A549 (cell line): ENCODE data around the gene SPEF1. TPM values are rescaled to one million over a fixed set of nuclear protein-coding genes. Genes with fewer than 3 reads are reported as not detected.
A peak's percentile ranks its signal among the peaks of the same experiment; 100 is the strongest.

Experiments used
- ATAC-seq, 2 experiments: fragments of 200-7000 bp in 1 of 2; fragments of >200 bp in 1 of 2; cut with Nextera tagmentation in 1 of 2; cut with Tn5 transposase in 1 of 2; 3 replicates each; pipeline versions ENCODE4 v1.8.0 to v1.9.1; 2018 to 2020; ENCODE audit warnings: mild to moderate bottlenecking in 1 of 2, moderate library complexity in 1 of 2
- CTCF ChIA-PET: fragments of 300-600 bp; sonication (Branson Sonifier 250); formaldehyde crosslinking; extraction: SDS; loops from one replicate; lab custom pipeline; 2021; ENCODE audit warnings: antibody characterized with exemption, inconsistent platforms; lab: Yijun Ruan, JAX
- POLR2A ChIA-PET: fragments of 350-600 bp; formaldehyde crosslinking; extraction: SDS; loops from one replicate; lab custom pipeline; 2021; ENCODE audit warnings: antibody characterized with exemption, inconsistent platforms; lab: Yijun Ruan, JAX
- DNase-seq, 2 experiments: peaks; one replicate each; pipeline versions ENCODE4 v3.0.0 to v3.0.0-alpha.2; 2011 to 2016; ENCODE audit warnings: low read depth in 1 of 2, low spot score in 1 of 2
- FAIRE-seq: peaks from 2 replicates; lab custom pipeline; 2011; peaks lifted over from hg19 to GRCh38; lab: Jason Lieb, UNC
- H3K27ac ChIP-seq, 2 experiments: fragments of >200 bp; sonication (Bioruptor Twin); formaldehyde crosslinking; 3 replicates each; pipeline ENCODE4 v1.5.1; 2016 to 2017
- H3K4me1 ChIP-seq: fragments of >200 bp; sonication (Bioruptor Twin); formaldehyde crosslinking; 3 replicates; pipeline ENCODE4 v1.6.1; 2016
- H3K4me2 ChIP-seq: fragments of >200 bp; sonication (Bioruptor Twin); formaldehyde crosslinking; 3 replicates; pipeline ENCODE4 v1.6.1; 2016
- H3K4me3 ChIP-seq: fragments of >200 bp; sonication (Bioruptor Twin); formaldehyde crosslinking; 3 replicates; pipeline ENCODE4 v1.5.1; 2016
- H3K9me3 ChIP-seq: fragments of >200 bp; sonication (Bioruptor Twin); formaldehyde crosslinking; 3 replicates; pipeline ENCODE4 v1.6.1; 2016
- CBX8 ChIP-seq: fragments of 200-600 bp; sonication (generic); IDR thresholded peaks from 2 replicates; pipeline ENCODE4 v1.6.1; 2016
- EHF ChIP-seq: fragments of 250-450 bp; sonication (Bioruptor Pico); IDR thresholded peaks from 2 replicates; pipeline ENCODE4 v1.5.0; 2020; ENCODE audit warnings: mild to moderate bottlenecking
- ESRRA ChIP-seq: fragments of 150-350 bp; IDR thresholded peaks from 2 replicates; pipeline ENCODE4 v1.6.1; 2014; ENCODE audit warnings: mild to moderate bottlenecking, low read length, borderline replicate concordance
- FOSB ChIP-seq: fragments of 250-450 bp; sonication (Bioruptor Pico); IDR thresholded peaks from 2 replicates; pipeline ENCODE4 v1.5.0; 2020; ENCODE audit warnings: mild to moderate bottlenecking, moderate library complexity
- HDAC2 ChIP-seq: fragments of 200-600 bp; sonication (generic); IDR thresholded peaks from 2 replicates; pipeline ENCODE4 v1.6.1; 2016
- HOXB13 ChIP-seq: fragments of 250-450 bp; sonication (Bioruptor Pico); IDR thresholded peaks from 2 replicates; pipeline ENCODE4 v1.5.0; 2020; ENCODE audit warnings: low read depth, mild to moderate bottlenecking, moderate library complexity
- JUN ChIP-seq, 2 experiments: fragments of >200 bp; sonication (Bioruptor Twin); formaldehyde crosslinking; IDR thresholded peaks; 2 replicates in 1 of 2; 3 replicates in 1 of 2; pipeline ENCODE4 v1.6.1; 2016 to 2017
- JUNB ChIP-seq: fragments of >200 bp; sonication (Bioruptor Twin); formaldehyde crosslinking; IDR thresholded peaks from 2 replicates; pipeline ENCODE4 v1.6.1; 2016
- KDM1A ChIP-seq: fragments of 200-600 bp; sonication (generic); IDR thresholded peaks from 2 replicates; pipeline ENCODE4 v1.6.1; 2016; ENCODE audit warnings: low read depth, mild to moderate bottlenecking
- KDM5A ChIP-seq: fragments of 200-600 bp; sonication (generic); IDR thresholded peaks from 2 replicates; pipeline ENCODE4 v1.6.1; 2016; ENCODE audit warnings: antibody characterized with exemption, mild to moderate bottlenecking
- MAZ ChIP-seq: fragments of 150-350 bp; IDR thresholded peaks from 2 replicates; pipeline ENCODE4 v1.6.1; 2014; ENCODE audit warnings: antibody characterized with exemption, low read depth, low read length, borderline replicate concordance
- NPAS2 ChIP-seq: fragments of 250-450 bp; sonication (Bioruptor Pico); IDR thresholded peaks from 2 replicates; pipeline ENCODE4 v1.8.0; 2022; ENCODE audit warnings: mild to moderate bottlenecking, moderate library complexity, borderline replicate concordance
- PHF8 ChIP-seq: fragments of 200-600 bp; sonication (generic); IDR thresholded peaks from 2 replicates; pipeline ENCODE4 v1.6.1; 2016; ENCODE audit warnings: low read depth, mild to moderate bottlenecking, antibody characterized with exemption, moderate library complexity, borderline replicate concordance
- RCOR1 ChIP-seq: fragments of 150-350 bp; IDR thresholded peaks from 2 replicates; pipeline ENCODE4 v1.6.1; 2014; ENCODE audit warnings: antibody characterized with exemption, low read length, low read depth
- REST ChIP-seq: fragments of 200-600 bp; sonication (generic); IDR thresholded peaks from 2 replicates; pipeline ENCODE4 v1.6.1; 2016; ENCODE audit warnings: antibody characterized with exemption, mild to moderate bottlenecking, moderate library complexity
- RNF2 ChIP-seq: fragments of 200-600 bp; sonication (generic); IDR thresholded peaks from 2 replicates; pipeline ENCODE4 v1.6.1; 2016; ENCODE audit warnings: low read depth, mild to moderate bottlenecking, antibody characterized with exemption, moderate library complexity, borderline replicate concordance
- SREBF2 ChIP-seq: fragments of 450-650 bp; IDR thresholded peaks from 2 replicates; pipeline ENCODE4 v1.6.1; 2014; ENCODE audit warnings: mild to moderate bottlenecking, moderate library complexity
- ZC3H11A ChIP-seq: fragments of 450-650 bp; IDR thresholded peaks from 2 replicates; pipeline ENCODE4 v1.6.1; 2014; ENCODE audit warnings: antibody characterized with exemption, mild to moderate bottlenecking
- WGBS: methylation state at CpG from one replicate; pipeline ENCODE4 v1.1.6; 2017; ENCODE audit errors: missing lambda C conversion rate; 5-methylcytosine and 5-hydroxymethylcytosine counted together
- polyA plus RNA-seq, 4 experiments: library from polyadenylated mRNA; depleted of rRNA in 3 of 4; stranded (reverse); fragments of >200 nt; fragmentation: RNase III in 1 of 4; extraction: RNeasy Plus Mini Kit Qiagen cat#74134 plus additional on column Dnase treatment in 1 of 4; gene quantifications; 2 replicates in 3 of 4; 3 replicates in 1 of 4; pipeline ENCODE4 v1.2.3, GENCODE V29; 2011 to 2017
- TF ChIP-seq, protein P1 (sequence below): fragments of >200 bp; sonication (Bioruptor Twin); formaldehyde crosslinking; IDR thresholded peaks from 3 replicates; pipeline ENCODE4 v1.5.1; 2016
- TF ChIP-seq, protein P2 (sequence below): fragments of 250-450 bp; sonication (Bioruptor Pico); IDR thresholded peaks from 2 replicates; pipeline ENCODE4 v1.5.0; 2021; ENCODE audit warnings: mild to moderate bottlenecking, moderate library complexity, borderline replicate concordance

The SPEF1 gene
- polyA plus RNA-seq, 2 of the 4 experiments (the other 2 are of a cell fraction), result 0.41 to 1.3 TPM

GRCh38 chr20:3728354-3728753 is 52.9 kb downstream of the SPEF1 start:
- no peak overlapping the region for H3K4me2 ChIP-seq
- H3K9me3 ChIP-seq, result no peaks in the 10 kb centered on the region
- WGBS, result 35% methylated on average over 5 of the region's 5 CpGs
- ATAC-seq (peak; percentile 62 to 69; a peak in 5 of 6 replicates), FAIRE-seq (no peak), DNase-seq (no peak)
- peaks cover 10% of the 10 kb centered on the region for H3K4me1 ChIP-seq
- no peak overlapping the region for H3K27ac ChIP-seq
- CTCF ChIA-PET, result interaction anchor here (1.8 to 72.1 kb wide), 5 partner anchors 10 to 50 kb away, joined by 6 to 2233 read pairs (median 29); partner anchors contain the start of genes ADAM33, ADISSP, CENPB and GFRA4
- POLR2A ChIA-PET, result no interaction called here
- no peak for TF ChIP-seq NPAS2 (CRISPR knock-in tag)
- no peak for TF ChIP-seq ZC3H11A
- TF ChIP-seq HDAC2, result no peak
- no peak for TF ChIP-seq JUNB
- TF ChIP-seq EHF (CRISPR knock-in tag), result no peak
- TF ChIP-seq, protein P1, sequence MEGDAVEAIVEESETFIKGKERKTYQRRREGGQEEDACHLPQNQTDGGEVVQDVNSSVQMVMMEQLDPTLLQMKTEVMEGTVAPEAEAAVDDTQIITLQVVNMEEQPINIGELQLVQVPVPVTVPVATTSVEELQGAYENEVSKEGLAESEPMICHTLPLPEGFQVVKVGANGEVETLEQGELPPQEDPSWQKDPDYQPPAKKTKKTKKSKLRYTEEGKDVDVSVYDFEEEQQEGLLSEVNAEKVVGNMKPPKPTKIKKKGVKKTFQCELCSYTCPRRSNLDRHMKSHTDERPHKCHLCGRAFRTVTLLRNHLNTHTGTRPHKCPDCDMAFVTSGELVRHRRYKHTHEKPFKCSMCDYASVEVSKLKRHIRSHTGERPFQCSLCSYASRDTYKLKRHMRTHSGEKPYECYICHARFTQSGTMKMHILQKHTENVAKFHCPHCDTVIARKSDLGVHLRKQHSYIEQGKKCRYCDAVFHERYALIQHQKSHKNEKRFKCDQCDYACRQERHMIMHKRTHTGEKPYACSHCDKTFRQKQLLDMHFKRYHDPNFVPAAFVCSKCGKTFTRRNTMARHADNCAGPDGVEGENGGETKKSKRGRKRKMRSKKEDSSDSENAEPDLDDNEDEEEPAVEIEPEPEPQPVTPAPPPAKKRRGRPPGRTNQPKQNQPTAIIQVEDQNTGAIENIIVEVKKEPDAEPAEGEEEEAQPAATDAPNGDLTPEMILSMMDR, result no peak
- TF ChIP-seq, protein P2, sequence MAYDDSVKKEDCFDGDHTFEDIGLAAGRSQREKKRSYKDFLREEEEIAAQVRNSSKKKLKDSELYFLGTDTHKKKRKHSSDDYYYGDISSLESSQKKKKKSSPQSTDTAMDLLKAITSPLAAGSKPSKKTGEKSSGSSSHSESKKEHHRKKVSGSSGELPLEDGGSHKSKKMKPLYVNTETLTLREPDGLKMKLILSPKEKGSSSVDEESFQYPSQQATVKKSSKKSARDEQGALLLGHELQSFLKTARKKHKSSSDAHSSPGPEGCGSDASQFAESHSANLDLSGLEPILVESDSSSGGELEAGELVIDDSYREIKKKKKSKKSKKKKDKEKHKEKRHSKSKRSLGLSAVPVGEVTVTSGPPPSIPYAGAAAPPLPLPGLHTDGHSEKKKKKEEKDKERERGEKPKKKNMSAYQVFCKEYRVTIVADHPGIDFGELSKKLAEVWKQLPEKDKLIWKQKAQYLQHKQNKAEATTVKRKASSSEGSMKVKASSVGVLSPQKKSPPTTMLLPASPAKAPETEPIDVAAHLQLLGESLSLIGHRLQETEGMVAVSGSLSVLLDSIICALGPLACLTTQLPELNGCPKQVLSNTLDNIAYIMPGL (CRISPR knock-in tag), result no peak
- no peak for TF ChIP-seq REST
- TF ChIP-seq FOSB, result no peak
- TF ChIP-seq KDM5A, result no peak
- TF ChIP-seq RNF2, result no peak
- TF ChIP-seq KDM1A, result no peak
- TF ChIP-seq ESRRA, result no peak
- TF ChIP-seq SREBF2, result no peak
- no peak for TF ChIP-seq PHF8
- TF ChIP-seq HOXB13 (CRISPR knock-in tag), result no peak
- TF ChIP-seq MAZ, result no peak
- TF ChIP-seq JUN (IDR thresholded peaks at IDR 0.05), result no peak
- TF ChIP-seq RCOR1, result no peak
- TF ChIP-seq CBX8, result no peak
- H3K4me3 ChIP-seq, result no peak overlapping the region

Other genes with a start within 250 kb of the SPEF1 start
- gene GFRA4, start 118.0 kb downstream of the SPEF1 start, polyA plus RNA-seq (2011; rRNA removed), result not detected in 2 replicates
- not detected in 3 replicates for gene GFRA4, start 118.0 kb downstream of the SPEF1 start, polyA plus RNA-seq (2017; fragmentation: RNase III; extraction: RNeasy Plus Mini Kit Qiagen cat#74134 plus additional on column Dnase treatment)
- gene ADAM33, start 99.4 kb downstream of the SPEF1 start, polyA plus RNA-seq (2011; rRNA removed), result 0.05 and 0.08 TPM in 2 replicates
- 0.07 to 0.22 TPM (median 0.14 TPM) in 3 replicates for gene ADAM33, start 99.4 kb downstream of the SPEF1 start, polyA plus RNA-seq (2017; fragmentation: RNase III; extraction: RNeasy Plus Mini Kit Qiagen cat#74134 plus additional on column Dnase treatment)
- 0.01 TPM in 1 of 2 replicates, not detected in the other for gene SIGLEC1, start 68.8 kb downstream of the SPEF1 start, polyA plus RNA-seq (2011; rRNA removed)
- gene SIGLEC1, start 68.8 kb downstream of the SPEF1 start, polyA plus RNA-seq (2017; fragmentation: RNase III; extraction: RNeasy Plus Mini Kit Qiagen cat#74134 plus additional on column Dnase treatment), result not detected in 3 replicates
- 0.25 and 0.37 TPM in 2 replicates for gene HSPA12B, start 48.8 kb downstream of the SPEF1 start, polyA plus RNA-seq (2011; rRNA removed)
- 1.1 to 1.6 TPM (median 1.2 TPM) in 3 replicates for gene HSPA12B, start 48.8 kb downstream of the SPEF1 start, polyA plus RNA-seq (2017; fragmentation: RNase III; extraction: RNeasy Plus Mini Kit Qiagen cat#74134 plus additional on column Dnase treatment)
- 43.9 and 44.0 TPM in 2 replicates for gene ADISSP, start 13.7 kb downstream of the SPEF1 start, polyA plus RNA-seq (2011; rRNA removed)
- gene ADISSP, start 13.7 kb downstream of the SPEF1 start, polyA plus RNA-seq (2017; fragmentation: RNase III; extraction: RNeasy Plus Mini Kit Qiagen cat#74134 plus additional on column Dnase treatment), result 93.2 to 104 TPM (median 95.2 TPM) in 3 replicates
- gene CENPB, start 5.3 kb upstream of the SPEF1 start, polyA plus RNA-seq (2011; rRNA removed), result 35.9 and 42.6 TPM in 2 replicates
- 93.1 to 107 TPM (median 106 TPM) in 3 replicates for gene CENPB, start 5.3 kb upstream of the SPEF1 start, polyA plus RNA-seq (2017; fragmentation: RNase III; extraction: RNeasy Plus Mini Kit Qiagen cat#74134 plus additional on column Dnase treatment)
- gene CDC25B, start 14.9 kb upstream of the SPEF1 start, polyA plus RNA-seq (2011; rRNA removed), result 133 and 136 TPM in 2 replicates
- gene CDC25B, start 14.9 kb upstream of the SPEF1 start, polyA plus RNA-seq (2017; fragmentation: RNase III; extraction: RNeasy Plus Mini Kit Qiagen cat#74134 plus additional on column Dnase treatment), result 129 to 150 TPM (median 140 TPM) in 3 replicates
- 10.2 and 11.8 TPM in 2 replicates for gene AP5S1, start 39.1 kb upstream of the SPEF1 start, polyA plus RNA-seq (2011; rRNA removed)
- 17.7 to 20.6 TPM (median 19.9 TPM) in 3 replicates for gene AP5S1, start 39.1 kb upstream of the SPEF1 start, polyA plus RNA-seq (2017; fragmentation: RNase III; extraction: RNeasy Plus Mini Kit Qiagen cat#74134 plus additional on column Dnase treatment)
- gene MAVS, start 65.4 kb upstream of the SPEF1 start, polyA plus RNA-seq (2011; rRNA removed), result 18.9 and 25.7 TPM in 2 replicates
- 28.4 to 31.0 TPM (median 29.1 TPM) in 3 replicates for gene MAVS, start 65.4 kb upstream of the SPEF1 start, polyA plus RNA-seq (2017; fragmentation: RNase III; extraction: RNeasy Plus Mini Kit Qiagen cat#74134 plus additional on column Dnase treatment)
- gene PANK2, start 107.9 kb upstream of the SPEF1 start, polyA plus RNA-seq (2011; rRNA removed), result 39.3 and 45.9 TPM in 2 replicates
- gene PANK2, start 107.9 kb upstream of the SPEF1 start, polyA plus RNA-seq (2017; fragmentation: RNase III; extraction: RNeasy Plus Mini Kit Qiagen cat#74134 plus additional on column Dnase treatment), result 40.3 to 44.6 TPM (median 43.8 TPM) in 3 replicates
- gene RNF24, start 234.1 kb upstream of the SPEF1 start, polyA plus RNA-seq (2011; rRNA removed), result 8.6 and 12.9 TPM in 2 replicates
- gene RNF24, start 234.1 kb upstream of the SPEF1 start, polyA plus RNA-seq (2017; fragmentation: RNase III; extraction: RNeasy Plus Mini Kit Qiagen cat#74134 plus additional on column Dnase treatment), result 8.2 to 9.4 TPM (median 8.8 TPM) in 3 replicates